Fibroblast of the aortic adventitia (primary cell): ENCODE data around the gene LYRM2. TPM values are rescaled to one million over a fixed set of nuclear protein-coding genes. Genes with fewer than 3 reads are reported as not detected.

ENCODE experiments used
- DNase-seq: peaks from one replicate; pipeline ENCODE4 v3.0.0-alpha.2; 2010; ENCODE audit warnings: low read depth
- H3K4me3 ChIP-seq: 2 replicates; pipeline ENCODE4 v1.5.1; 2011; ENCODE audit warnings: low read depth, mild to moderate bottlenecking, control low read depth, low read length, moderate library complexity
- CTCF ChIP-seq: IDR thresholded peaks from 2 replicates; pipeline ENCODE4 v1.5.1; 2011; ENCODE audit warnings: mild to moderate bottlenecking, low read length, control low read depth, inconsistent platforms; ENCODE audit not compliant: insufficient read depth
- total RNA-seq: library from RNA; depleted of rRNA; stranded (reverse); fragments of >200 nt; gene quantifications from 2 replicates; pipeline ENCODE4 v1.2.3, GENCODE V29; 2012; ENCODE audit warnings: low replicate concordance

Gene LYRM2
- total RNA-seq, 1 donor: 35.5 TPM

- DNase-seq: no peak
- no peak for TF ChIP-seq CTCF
- H3K4me3 ChIP-seq: no peak overlapping the region
These were observed 102.3 kb downstream of the LYRM2 start for GRCh38 chr6:89536231-89536630.

- no peak for TF ChIP-seq CTCF
- H3K4me3 ChIP-seq: no peak overlapping the region
These were observed 107.6 kb downstream of the LYRM2 start for GRCh38 chr6:89530982-89531381.

GRCh38 chr6:89528866-89529265 lies 109.7 kb downstream of the LYRM2 start:
- no peak overlapping the region for H3K4me3 ChIP-seq
- no peak for DNase-seq
- TF ChIP-seq CTCF: no peak

More at GRCh38 chr6:89530982-89531381, 107.6 kb downstream of the LYRM2 start:
- no peak for DNase-seq

GRCh38 chr6:89527634-89528033 lies 110.9 kb downstream of the LYRM2 start:
- no peak for DNase-seq
- H3K4me3 ChIP-seq: no peak overlapping the region
- TF ChIP-seq CTCF: no peak

- no peak overlapping the region for H3K4me3 ChIP-seq
- no peak for TF ChIP-seq CTCF
- no peak for DNase-seq
These were observed 112.0 kb downstream of the LYRM2 start for GRCh38 chr6:89526563-89526869.

GRCh38 chr6:89525786-89526562 lies 112.6 kb downstream of the LYRM2 start:
- no peak for DNase-seq
- no peak overlapping the region for H3K4me3 ChIP-seq
- no peak for TF ChIP-seq CTCF

GRCh38 chr6:89522778-89523177 lies 115.8 kb downstream of the LYRM2 start:
- no peak for DNase-seq
- H3K4me3 ChIP-seq: no peak overlapping the region
- TF ChIP-seq CTCF: no peak
